Body of pancreas (tissue), 4 donors: ENCODE data around the gene HDGFL3.

Experiments
- POLR2A ChIP-seq, 3 donors: fragments of 450-650 bp; IDR thresholded peaks; one replicate each; pipeline ENCODE4 v1.6.1; 2016; ENCODE audit warnings: antibody characterized with exemption in 3 of 3, mild to moderate bottlenecking in 2 of 3
- TF ChIP-seq, protein P1 (sequence below), 7 experiments: fragments of 450-650 bp in 4 of 7; fragments of 200-600 bp in 3 of 7; sonication (generic) in 3 of 7; IDR thresholded peaks; one replicate each; pipeline ENCODE4 v1.5.1; 2016 to 2019; ENCODE audit warnings: antibody characterized with exemption in 7 of 7

DNA sequence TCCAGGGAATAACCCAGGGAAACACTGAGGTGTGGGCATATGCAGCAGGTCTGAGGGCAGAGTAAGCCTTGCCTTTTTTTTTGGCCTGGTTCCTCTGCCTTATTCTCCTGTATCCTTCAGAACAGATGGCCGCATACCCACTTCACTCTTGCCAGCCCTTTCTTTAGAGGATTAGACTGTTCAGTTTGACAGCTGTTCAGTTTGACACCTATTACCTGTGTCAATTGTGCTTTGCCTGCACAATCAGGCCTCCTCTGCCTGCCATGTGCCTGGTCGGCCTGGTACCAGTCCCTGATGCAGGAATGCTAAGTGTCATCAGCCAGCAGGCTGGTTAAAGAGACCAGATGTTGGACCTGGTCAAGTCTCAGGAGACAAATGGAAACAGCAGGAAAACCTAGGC, 77.8 kb downstream of the HDGFL3 start:
- TF ChIP-seq, protein P1, sequence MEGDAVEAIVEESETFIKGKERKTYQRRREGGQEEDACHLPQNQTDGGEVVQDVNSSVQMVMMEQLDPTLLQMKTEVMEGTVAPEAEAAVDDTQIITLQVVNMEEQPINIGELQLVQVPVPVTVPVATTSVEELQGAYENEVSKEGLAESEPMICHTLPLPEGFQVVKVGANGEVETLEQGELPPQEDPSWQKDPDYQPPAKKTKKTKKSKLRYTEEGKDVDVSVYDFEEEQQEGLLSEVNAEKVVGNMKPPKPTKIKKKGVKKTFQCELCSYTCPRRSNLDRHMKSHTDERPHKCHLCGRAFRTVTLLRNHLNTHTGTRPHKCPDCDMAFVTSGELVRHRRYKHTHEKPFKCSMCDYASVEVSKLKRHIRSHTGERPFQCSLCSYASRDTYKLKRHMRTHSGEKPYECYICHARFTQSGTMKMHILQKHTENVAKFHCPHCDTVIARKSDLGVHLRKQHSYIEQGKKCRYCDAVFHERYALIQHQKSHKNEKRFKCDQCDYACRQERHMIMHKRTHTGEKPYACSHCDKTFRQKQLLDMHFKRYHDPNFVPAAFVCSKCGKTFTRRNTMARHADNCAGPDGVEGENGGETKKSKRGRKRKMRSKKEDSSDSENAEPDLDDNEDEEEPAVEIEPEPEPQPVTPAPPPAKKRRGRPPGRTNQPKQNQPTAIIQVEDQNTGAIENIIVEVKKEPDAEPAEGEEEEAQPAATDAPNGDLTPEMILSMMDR (IDR thresholded peaks at IDR 0.05): no peak
- TF ChIP-seq POLR2A (IDR thresholded peaks at IDR 0.05): no peak
